GM21619 (cell line): ENCODE results near the gene AQP2.
"Not testable (repeated sequence)": the region's sequence is repeated elsewhere in the genome, so short reads cannot be mapped to it uniquely, and the experiment has no call there.

Experiments
- ATAC-seq: cut with Tn5 transposase; IDR thresholded peaks from one replicate; pipeline ENCODE4 v1.9.1; 2021; ENCODE audit not compliant: unreplicated experiment

Gene AQP2

GRCh38 chr12:49984476-49985359 is 34.2 kb downstream of the AQP2 start:
- no peak for ATAC-seq

- ATAC-seq, result no peak
Measured at GRCh38 chr12:49985981-49986380, 35.4 kb downstream of the AQP2 start.

GRCh38 chr12:49986476-49986875 is 35.9 kb downstream of the AQP2 start:
- not testable (repeated sequence) for ATAC-seq

GRCh38 chr12:49987625-49988303 is 37.2 kb downstream of the AQP2 start:
- ATAC-seq, result no peak

GRCh38 chr12:49989400-49989799 is 38.9 kb downstream of the AQP2 start:
- not testable (repeated sequence) for ATAC-seq

- ATAC-seq, result no peak
Measured at GRCh38 chr12:49990273-49990672, 39.7 kb downstream of the AQP2 start.

- no peak for ATAC-seq
Measured at GRCh38 chr12:49998453-49998852, 47.9 kb downstream of the AQP2 start.

GRCh38 chr12:50003595-50003994 is 53.1 kb downstream of the AQP2 start:
- ATAC-seq, result no peak

GRCh38 chr12:50004696-50005095 is 54.2 kb downstream of the AQP2 start:
- no peak for ATAC-seq

GRCh38 chr12:50005175-50005574 is 54.6 kb downstream of the AQP2 start:
- ATAC-seq, result no peak

- no peak for ATAC-seq
Measured at GRCh38 chr12:50006280-50006679, 55.7 kb downstream of the AQP2 start.

- ATAC-seq, result no peak
Measured at GRCh38 chr12:50006754-50007442, 56.4 kb downstream of the AQP2 start.
